Colon (tissue), 2 donors: ENCODE measurements around the gene CAMTA1.

Experiments used
- FAIRE-seq: peaks from 2 replicates; lab custom pipeline; 2012; peaks lifted over from hg19 to GRCh38; lab: Jason Lieb, UNC
- donor health status: control.
- donor health status: control.

Gene CAMTA1

GRCh38 chr1:6852136-6852890, 67.1 kb downstream of the CAMTA1 start:
- no peak for FAIRE-seq

GRCh38 chr1:6854166-6854565, 68.9 kb downstream of the CAMTA1 start:
- no peak for FAIRE-seq

GRCh38 chr1:6857831-6858230, 72.6 kb downstream of the CAMTA1 start:
- FAIRE-seq: no peak

GRCh38 chr1:6858596-6858995, 73.3 kb downstream of the CAMTA1 start:
- no peak for FAIRE-seq

DNA sequence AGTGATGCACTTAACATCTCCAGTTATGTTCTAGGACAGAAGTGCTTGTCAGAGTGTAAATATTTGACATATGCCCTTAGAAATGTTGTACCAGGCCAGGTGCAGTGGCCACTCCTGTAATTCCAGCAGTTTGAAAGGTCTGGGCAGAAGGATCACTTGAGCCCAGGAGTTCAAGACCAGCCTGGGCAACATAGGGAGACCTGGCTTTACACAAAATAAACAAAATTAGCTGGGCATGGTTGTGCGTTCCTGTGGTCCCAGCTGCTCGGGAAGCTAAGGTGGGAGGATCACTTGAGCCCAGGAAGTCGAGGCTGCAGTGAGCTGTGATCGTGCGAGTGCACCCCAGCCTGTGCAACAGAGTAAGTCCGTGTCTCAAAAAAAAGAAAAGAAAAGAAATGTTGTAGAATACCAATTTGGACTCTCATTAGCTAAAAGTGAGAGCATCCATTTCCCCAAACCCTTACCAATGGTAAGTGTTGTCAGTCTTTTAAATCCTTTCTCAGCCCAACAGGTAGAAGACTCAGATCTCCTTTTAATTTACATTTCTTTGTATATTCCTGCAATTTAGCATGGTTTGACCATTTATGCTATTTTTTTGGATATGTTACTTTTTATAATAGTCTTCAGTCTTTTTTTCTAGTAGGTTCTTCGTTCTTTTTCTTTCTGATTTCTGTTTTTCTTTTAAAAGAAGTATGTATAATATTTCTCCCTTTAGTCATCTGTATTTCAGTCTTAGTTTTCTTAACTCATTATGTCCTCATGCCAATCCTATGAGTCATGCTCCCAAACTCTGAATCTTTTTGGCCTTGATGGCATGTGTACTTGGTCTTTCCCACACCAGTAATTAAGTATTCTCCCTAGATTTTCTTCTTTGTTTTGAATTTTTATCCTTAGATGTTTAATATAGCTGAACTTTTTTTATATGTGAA, 74.4 kb downstream of the CAMTA1 start:
- FAIRE-seq: no peak

DNA sequence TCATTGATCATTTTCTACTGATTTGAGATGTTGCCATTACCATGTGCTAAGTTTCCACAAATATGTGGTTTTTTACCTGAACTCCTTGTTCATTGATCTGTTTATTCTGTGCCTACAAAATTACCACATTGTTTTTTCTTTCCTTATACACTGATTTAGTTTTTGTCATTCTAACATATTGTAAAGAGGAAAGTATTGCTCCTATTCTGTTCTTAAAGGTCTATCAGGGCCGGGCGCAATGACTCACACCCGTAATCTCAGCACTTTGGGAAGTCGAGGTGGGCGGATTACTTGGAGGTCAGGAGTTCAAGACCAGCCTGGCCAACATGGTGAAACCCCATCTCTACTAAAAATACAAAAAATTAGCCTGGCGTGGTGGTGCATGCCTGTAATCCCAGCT, 75.1 kb downstream of the CAMTA1 start:
- FAIRE-seq: no peak

- no peak for FAIRE-seq
These were observed 75.9 kb downstream of the CAMTA1 start for GRCh38 chr1:6861075-6861724.

DNA sequence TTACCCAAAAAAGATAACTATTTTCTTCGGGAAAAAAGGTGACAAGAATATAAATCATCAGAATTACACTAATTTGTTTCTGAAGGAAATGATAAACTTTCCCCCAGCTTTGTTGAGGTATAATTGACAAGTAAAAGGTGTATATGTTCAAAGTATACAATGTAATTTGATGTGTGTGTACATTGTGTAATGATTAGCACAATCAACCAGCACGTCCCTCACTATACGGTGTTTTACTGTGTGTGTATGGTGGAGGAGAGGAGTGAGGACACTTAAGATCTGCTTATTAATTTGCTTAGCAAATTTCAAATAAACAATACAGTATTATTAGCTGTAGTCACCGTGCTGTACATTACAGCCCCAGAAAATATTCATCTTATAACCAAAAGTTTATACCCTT, 77.7 kb downstream of the CAMTA1 start:
- no peak for FAIRE-seq

GRCh38 chr1:6864166-6864565, 78.9 kb downstream of the CAMTA1 start:
- FAIRE-seq: no peak

GRCh38 chr1:6866825-6867224, 81.6 kb downstream of the CAMTA1 start:
- FAIRE-seq: no peak

- no peak for FAIRE-seq
These were observed 82.1 kb downstream of the CAMTA1 start for GRCh38 chr1:6867321-6867720.

DNA sequence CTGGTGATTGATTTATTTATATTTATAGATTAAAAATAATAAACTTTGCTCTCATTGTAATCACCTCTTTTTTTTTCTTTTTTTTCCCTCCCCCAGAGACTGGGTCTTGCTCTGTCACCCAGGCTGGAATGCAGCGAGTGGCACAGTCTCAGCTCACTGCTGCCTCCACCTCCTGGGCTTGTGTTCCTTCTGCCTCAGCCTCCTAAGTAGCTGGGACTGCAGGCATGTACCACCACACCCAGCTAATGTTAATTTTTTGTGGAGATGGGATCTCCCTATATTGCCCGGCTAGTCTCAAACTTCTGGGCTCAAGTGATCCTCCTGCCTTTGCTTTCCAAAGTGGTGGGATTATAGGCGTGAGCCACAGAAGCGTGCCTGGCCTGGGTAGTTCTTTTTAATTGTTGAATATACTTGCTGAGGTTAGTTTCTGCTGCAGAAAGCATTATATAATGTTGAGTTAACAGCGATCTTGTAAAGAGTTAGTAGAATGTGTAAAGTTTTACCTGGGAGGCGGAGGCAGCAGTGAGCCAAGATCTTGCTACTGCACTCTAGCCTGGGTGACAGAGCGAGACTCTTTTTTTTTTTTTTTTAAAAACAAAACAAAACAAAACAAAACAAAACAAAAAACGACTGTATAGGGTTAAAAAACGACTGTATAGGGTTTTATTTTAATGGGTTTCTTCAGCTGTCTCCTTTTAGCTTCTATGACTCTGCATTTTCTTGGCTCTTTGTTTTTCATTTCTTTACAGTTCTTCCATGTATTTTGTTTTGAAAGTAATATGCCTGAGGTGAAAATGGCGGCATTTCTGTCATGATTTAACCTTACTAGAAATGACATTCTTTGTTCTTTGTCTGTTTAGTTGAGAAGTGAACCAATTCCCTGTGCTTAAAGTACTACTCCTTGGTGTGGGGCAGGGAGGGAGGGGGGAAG, 82.7 kb downstream of the CAMTA1 start:
- FAIRE-seq: no peak

DNA sequence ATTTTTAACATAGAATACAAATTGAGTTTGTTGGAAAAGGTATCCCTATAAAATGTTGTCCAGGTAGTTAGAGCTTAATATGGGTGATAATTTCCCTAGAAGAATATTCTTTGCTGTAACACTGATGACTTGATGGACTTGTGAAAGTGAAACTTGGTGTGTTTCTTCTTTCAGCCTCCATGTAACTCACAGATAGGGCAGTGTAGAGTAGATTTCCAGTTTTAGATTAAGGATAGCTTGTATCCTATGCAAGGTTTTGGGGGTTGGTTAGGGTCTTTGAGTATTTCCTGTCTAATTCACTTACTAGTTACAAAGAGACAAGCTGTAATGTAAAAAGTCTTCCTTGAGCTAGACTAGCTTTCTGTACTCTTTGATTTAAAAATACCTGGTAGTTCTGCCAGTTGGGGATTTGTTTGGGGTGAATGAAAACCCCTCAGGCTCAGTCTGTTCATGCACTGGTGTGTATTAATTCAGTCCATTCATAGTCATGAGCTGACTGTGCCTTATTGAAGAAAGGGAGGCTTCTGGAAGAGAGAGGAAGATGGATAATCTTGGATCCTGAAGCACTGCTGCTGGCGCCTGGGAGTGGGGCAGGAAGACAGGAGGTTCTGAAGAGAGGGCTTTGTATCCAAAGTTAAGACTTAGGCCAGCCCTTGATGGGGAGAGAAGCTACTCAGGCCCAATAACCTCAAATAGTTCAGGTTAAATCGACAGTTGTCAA, 83.6 kb downstream of the CAMTA1 start:
- no peak for FAIRE-seq

DNA sequence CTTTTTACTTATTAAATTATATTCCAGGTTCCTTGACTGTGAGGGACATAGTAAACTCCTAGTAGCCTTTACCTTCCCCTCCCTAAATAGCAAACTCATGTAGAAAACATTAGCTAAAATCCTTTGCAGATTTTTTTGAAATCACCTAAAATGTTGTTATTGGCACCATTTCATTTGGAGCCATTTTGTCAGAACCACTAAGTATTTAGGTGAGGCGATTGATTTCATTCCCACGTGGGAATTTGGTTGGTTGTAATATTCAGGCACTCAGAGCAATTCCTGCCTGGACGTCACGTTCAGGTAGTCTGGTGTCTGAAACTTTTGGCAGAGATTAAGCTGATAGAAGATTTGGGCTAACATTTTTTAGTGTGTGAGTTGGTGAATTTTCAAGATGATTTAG, 84.3 kb downstream of the CAMTA1 start:
- no peak for FAIRE-seq

DNA sequence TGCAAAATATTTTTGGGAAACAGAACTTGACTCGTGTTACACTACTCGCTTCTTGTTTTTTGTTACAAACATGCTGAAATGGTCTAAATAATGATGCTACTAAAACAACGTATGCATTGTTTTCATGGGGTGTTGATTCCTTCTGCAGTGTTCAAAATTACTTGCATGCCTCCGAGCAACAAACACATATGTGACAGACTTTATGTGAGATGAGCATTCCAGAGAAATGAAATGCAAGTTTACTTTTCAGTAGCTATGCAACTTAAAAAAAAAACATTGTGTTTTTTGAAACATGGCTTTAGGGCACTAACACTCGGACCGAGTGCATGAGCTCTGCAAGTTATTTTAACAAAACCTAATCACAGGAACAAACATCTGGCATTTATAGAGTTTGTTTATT, 84.8 kb downstream of the CAMTA1 start:
- FAIRE-seq: no peak

GRCh38 chr1:6870571-6870970, 85.3 kb downstream of the CAMTA1 start:
- FAIRE-seq: peak; percentile 5

- FAIRE-seq: no peak
These were observed 86.2 kb downstream of the CAMTA1 start for GRCh38 chr1:6871300-6871972.

- no peak for FAIRE-seq
These were observed 87.5 kb downstream of the CAMTA1 start for GRCh38 chr1:6872573-6873261.

DNA sequence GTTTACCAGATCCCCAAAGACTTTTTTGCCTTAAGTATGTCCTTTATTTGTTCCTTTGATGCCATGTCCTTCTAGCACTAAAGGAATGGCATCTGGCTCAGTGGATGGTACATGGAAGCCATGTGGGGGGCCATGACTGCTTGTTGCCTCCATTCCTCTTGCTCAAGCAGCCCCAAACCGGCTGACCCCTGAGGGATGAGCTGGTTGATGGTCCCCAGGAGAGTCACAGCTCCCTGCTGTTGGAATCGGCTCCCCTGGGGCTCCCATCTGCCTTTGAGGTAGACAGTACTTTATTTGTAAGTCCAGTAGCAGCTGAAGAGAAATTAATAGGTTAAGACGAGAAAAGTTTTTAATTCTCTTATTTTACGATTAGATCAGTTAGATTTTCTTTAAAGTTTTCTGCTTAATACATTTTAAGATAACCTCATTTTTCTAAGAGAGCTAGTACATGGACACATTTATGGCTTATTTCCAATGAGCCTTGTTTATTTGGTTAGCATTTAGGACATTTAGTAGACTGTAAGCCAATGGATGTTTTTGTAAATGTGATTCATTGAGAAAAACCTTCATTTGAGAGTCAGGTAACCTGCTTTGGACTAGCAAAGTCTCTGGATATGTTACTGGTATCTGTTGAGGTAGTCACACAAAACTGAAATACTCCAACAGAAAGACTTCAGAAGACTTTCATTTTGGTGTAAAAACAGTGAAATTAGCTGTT, 88.2 kb downstream of the CAMTA1 start:
- no peak for FAIRE-seq
